Glutamatergic neuron (in vitro differentiated cells): ENCODE data around the gene SLC26A1. TPM values are rescaled to one million over a fixed set of nuclear protein-coding genes. Genes with fewer than 3 reads are reported as not detected.

Experiments used
- DNase-seq: peaks from one replicate; pipeline ENCODE4 v3.0.0; 2022
- H3K27ac Mint-ChIP-seq: one replicate; pipeline ENCODE4 v1.8.0; 2020; ENCODE audit warnings: mild to moderate bottlenecking, mixed read lengths, inconsistent platforms; ENCODE audit not compliant: unreplicated experiment
- H3K27me3 Mint-ChIP-seq: one replicate; pipeline ENCODE4 v1.8.0; 2020; ENCODE audit warnings: mild to moderate bottlenecking, moderate library complexity, mixed read lengths, inconsistent platforms; ENCODE audit not compliant: unreplicated experiment
- H3K36me3 Mint-ChIP-seq: one replicate; pipeline ENCODE4 v1.8.0; 2020; ENCODE audit warnings: mild to moderate bottlenecking, mixed read lengths, inconsistent platforms; ENCODE audit not compliant: unreplicated experiment
- H3K4me1 Mint-ChIP-seq: one replicate; pipeline ENCODE4 v1.8.0; 2020; ENCODE audit warnings: mild to moderate bottlenecking, low read depth, mixed read lengths, inconsistent platforms; ENCODE audit not compliant: unreplicated experiment
- H3K4me3 Mint-ChIP-seq: one replicate; pipeline ENCODE4 v1.8.0; 2020; ENCODE audit warnings: mild to moderate bottlenecking, mixed read lengths, inconsistent platforms; ENCODE audit not compliant: unreplicated experiment
- H3K9me3 Mint-ChIP-seq: one replicate; pipeline ENCODE4 v1.8.0; 2020; ENCODE audit warnings: mild to moderate bottlenecking, moderate library complexity, mixed read lengths, inconsistent platforms; ENCODE audit not compliant: unreplicated experiment
- total RNA-seq: library from RNA; stranded (reverse); fragmentation: NEBNext Ultra II Directional; extraction: Animal tissue kit (Norgen Biotek cat#: 25700); gene quantifications from one replicate; pipeline ENCODE4 v1.2.1, GENCODE V29; 2021; ENCODE audit not compliant: unreplicated experiment
- TF ChIP-seq, protein P1 (sequence below): fragments of 200-600 bp; sonication (generic); IDR thresholded peaks from one replicate; pipeline ENCODE4 v1.5.0; 2021; ENCODE audit not compliant: partially characterized antibody, unreplicated experiment

Gene SLC26A1
- total RNA-seq, 1 donor from 2014 or later = 0.54 TPM

DNA sequence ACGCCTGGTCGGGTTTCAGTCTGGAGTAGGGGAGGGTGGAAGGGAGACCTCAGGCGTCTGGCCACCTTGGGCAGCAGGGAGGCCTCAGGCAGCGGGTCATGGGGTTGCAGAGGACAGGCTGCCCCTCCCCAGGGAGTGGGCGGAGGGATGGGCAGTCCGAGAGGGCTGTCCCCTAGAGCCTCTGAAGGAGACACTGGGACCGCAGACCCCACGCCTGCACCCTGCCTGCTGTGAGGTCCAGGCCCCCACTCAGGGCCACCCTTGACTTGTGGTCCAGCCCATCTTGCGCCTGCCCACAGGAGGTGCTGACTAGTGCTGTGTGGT, 34.7 kb upstream of the SLC26A1 start:
- Mint-ChIP-seq H3K36me3 (no peaks in the 10 kb centered on the region), H3K9me3 (peaks cover 5% of the 10 kb centered on the region), H3K4me1 (peaks cover 1% of the 10 kb centered on the region), H3K27ac (no peak overlapping the region), H3K27me3 (peaks cover 5% of the 10 kb centered on the region), H3K4me3 (no peak overlapping the region)
- no peak for DNase-seq
- TF ChIP-seq, protein P1, sequence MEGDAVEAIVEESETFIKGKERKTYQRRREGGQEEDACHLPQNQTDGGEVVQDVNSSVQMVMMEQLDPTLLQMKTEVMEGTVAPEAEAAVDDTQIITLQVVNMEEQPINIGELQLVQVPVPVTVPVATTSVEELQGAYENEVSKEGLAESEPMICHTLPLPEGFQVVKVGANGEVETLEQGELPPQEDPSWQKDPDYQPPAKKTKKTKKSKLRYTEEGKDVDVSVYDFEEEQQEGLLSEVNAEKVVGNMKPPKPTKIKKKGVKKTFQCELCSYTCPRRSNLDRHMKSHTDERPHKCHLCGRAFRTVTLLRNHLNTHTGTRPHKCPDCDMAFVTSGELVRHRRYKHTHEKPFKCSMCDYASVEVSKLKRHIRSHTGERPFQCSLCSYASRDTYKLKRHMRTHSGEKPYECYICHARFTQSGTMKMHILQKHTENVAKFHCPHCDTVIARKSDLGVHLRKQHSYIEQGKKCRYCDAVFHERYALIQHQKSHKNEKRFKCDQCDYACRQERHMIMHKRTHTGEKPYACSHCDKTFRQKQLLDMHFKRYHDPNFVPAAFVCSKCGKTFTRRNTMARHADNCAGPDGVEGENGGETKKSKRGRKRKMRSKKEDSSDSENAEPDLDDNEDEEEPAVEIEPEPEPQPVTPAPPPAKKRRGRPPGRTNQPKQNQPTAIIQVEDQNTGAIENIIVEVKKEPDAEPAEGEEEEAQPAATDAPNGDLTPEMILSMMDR = no peak

DNA sequence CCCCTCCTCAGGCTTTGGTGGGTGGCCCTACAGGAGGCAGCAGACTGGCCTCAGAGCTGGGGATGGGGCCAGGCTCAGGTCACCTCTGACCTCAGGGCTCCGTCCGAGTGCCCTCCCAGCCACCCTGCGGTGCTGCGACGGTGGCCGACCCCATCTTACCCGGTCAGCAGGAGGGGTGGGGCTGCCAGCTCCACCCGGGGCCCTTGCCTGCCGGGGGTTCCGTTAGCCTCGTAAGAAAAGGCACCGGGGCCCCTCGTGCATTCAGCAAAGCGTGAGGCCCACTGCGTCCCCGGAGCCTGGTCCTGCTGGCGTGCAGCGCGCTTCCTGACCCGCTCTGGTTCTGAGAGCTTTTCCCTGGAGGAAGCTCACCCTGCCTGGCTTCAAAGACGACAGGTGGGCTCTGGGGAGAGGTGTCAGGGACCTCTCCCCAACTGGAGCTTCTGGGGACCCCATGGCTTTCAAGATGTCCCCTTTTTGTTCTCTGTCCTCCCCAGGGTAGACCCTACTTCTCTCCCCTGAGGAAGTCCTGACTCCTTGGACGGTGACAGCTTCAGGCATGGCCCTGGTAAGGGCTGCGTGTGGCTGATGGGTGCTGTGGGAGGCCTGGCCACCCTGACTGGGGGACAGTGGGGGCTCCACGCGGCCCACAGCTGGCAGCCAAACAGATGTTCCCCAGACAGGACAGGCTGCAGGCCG, 34.2 kb upstream of the SLC26A1 start:
- H3K27ac Mint-ChIP-seq = no peak overlapping the region
- peaks cover 5% of the 10 kb centered on the region for H3K9me3 Mint-ChIP-seq
- H3K27me3 Mint-ChIP-seq = peaks cover 5% of the 10 kb centered on the region
- H3K4me3 Mint-ChIP-seq = no peak overlapping the region
- H3K4me1 Mint-ChIP-seq = peaks cover 1% of the 10 kb centered on the region
- TF ChIP-seq, protein P1 = no peak
- no peaks in the 10 kb centered on the region for H3K36me3 Mint-ChIP-seq
- no peak for DNase-seq

DNA sequence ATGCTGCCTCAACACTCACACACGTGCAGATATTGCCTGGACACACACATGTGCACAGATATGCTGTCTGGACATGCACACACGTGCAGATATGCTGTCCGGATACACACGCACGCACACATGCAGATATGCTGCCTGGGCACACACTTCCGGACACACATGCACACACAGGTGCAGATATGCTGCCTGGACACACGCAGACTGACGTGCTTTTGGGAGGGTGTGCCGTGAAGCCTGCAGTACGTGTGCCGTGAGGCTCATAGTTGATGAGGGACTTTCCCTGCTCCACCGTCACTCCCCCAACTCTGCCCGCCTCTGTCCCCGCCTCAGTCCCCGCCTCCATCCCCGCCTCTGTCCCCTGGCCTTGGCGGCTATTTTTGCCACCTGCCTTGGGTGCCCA, 32.9 kb upstream of the SLC26A1 start:
- DNase-seq = no peak
- Mint-ChIP-seq H3K4me3 (no peak overlapping the region), H3K9me3 (peaks cover 5% of the 10 kb centered on the region), H3K27ac (no peak overlapping the region), H3K27me3 (peaks cover 5% of the 10 kb centered on the region), H3K4me1 (peaks cover 1% of the 10 kb centered on the region), H3K36me3 (no peaks in the 10 kb centered on the region)
- TF ChIP-seq, protein P1 = no peak

DNA sequence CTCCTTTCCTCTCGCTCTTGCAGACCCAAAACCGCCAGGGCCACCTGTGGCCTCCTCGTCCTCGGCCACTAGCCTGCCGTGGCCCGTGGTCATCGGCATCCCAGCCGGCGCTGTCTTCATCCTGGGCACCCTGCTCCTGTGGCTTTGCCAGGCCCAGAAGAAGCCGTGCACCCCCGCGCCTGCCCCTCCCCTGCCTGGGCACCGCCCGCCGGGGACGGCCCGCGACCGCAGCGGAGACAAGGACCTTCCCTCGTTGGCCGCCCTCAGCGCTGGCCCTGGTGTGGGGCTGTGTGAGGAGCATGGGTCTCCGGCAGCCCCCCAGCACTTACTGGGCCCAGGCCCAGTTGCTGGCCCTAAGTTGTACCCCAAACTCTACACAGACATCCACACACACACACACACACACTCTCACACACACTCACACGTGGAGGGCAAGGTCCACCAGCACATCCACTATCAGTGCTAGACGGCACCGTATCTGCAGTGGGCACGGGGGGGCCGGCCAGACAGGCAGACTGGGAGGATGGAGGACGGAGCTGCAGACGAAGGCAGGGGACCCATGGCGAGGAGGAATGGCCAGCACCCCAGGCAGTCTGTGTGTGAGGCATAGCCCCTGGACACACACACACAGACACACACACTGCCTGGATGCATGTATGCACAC, 31.8 kb upstream of the SLC26A1 start:
- TF ChIP-seq, protein P1 = no peak
- no peak for DNase-seq
- Mint-ChIP-seq H3K9me3 (peaks cover 5% of the 10 kb centered on the region), H3K4me1 (peaks cover 1% of the 10 kb centered on the region), H3K36me3 (no peaks in the 10 kb centered on the region), H3K4me3 (no peak overlapping the region), H3K27ac (no peak overlapping the region), H3K27me3 (peaks cover 5% of the 10 kb centered on the region)
